Erythroblast (primary cell): Measurements from ENCODE around the gene AKT2.

Source experiments
- GATA1 ChIP-seq: IDR thresholded peaks from 2 replicates; pipeline ENCODE4 v1.6.1; 2011; ENCODE audit warnings: low read depth, mild to moderate bottlenecking, control low read depth, low read length, moderate library complexity
- POLR2A ChIP-seq: IDR thresholded peaks from 2 replicates; pipeline ENCODE4 v1.6.1; 2011; ENCODE audit warnings: mild to moderate bottlenecking, low read length

- TF ChIP-seq POLR2A (no peak), GATA1 (no peak)
Observed at GRCh38 chr19:40264314-40265054, 20.7 kb downstream of the AKT2 start.
